GM19452 (cell line): ENCODE data around the gene AATF.
A peak's percentile ranks its signal among the peaks of the same experiment; 100 is the strongest.

ENCODE experiments used
- ATAC-seq: cut with Tn5 transposase; IDR thresholded peaks from one replicate; pipeline ENCODE4 v1.9.1; 2021; ENCODE audit not compliant: unreplicated experiment

The AATF gene

DNA sequence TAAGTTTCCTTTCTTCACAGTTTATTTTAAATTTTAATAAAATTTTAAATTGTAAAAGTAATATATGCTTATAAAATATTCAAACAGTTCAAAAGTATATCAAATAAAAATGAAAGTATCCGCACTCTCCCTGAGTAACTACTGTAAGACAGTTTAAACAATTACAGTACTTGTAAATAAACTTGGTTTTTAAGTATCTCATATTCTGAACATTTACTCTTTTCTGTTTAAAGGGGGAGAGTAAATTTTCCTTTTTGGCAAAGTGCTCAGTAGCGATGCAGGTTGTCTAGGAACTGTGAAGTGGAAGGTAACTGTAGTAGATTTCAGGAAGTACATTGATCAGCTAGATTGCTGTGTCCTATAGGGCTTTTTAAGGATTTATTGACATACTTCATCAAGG, 28.8 kb downstream of the AATF start:
- no peak for ATAC-seq

DNA sequence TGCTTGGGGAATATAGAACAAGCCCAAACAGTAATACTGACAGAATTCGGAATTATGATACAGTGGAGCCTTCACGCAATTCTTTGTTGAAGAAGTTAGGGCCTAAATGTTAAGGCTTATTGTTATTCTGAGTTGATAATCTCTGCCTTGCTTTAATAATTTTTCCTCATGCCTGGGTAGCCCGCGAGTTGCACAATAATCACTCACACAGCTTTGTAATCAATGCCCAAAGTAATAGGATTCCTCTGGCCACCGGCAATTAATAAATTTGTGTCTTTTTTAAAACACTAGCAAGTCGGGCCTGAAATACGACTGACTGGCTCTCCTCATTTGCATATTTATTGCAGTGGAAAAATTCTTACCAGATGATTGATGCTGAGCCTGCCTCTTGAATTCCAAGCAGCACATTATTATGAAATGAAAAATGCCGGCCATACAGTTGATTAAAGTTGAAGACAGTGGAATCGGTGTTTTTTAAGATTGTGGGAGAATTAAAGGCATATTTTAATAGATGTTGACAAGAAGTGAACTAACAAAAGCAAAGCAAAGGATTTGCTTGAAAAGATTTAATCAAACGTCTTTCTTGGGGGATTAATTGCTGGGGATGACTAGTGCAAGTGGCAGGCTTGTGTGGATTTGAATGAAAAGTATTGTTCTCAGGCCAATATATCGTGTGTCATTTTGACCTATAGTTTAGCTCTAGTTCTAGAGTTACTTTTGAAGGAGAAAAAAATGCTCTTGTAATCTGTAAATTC, 30.2 kb downstream of the AATF start:
- ATAC-seq: no peak

DNA sequence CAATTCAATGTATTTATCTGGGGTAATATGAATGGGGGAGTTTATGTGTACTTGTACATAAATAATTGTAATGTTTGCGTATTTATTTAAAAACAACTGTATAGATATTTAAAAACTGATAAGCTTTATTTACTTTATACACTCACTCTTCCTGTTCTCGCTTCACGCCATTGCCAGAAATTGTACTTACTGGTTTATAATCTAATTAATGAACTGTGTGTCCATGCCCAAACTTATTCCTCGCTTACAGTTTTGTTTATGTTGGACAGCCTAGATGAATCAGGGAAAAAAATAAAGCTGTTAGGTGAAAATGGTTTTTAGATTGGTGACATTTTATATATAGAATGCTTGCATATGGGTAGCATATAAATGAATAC, 30.8 kb downstream of the AATF start:
- ATAC-seq: no peak

DNA sequence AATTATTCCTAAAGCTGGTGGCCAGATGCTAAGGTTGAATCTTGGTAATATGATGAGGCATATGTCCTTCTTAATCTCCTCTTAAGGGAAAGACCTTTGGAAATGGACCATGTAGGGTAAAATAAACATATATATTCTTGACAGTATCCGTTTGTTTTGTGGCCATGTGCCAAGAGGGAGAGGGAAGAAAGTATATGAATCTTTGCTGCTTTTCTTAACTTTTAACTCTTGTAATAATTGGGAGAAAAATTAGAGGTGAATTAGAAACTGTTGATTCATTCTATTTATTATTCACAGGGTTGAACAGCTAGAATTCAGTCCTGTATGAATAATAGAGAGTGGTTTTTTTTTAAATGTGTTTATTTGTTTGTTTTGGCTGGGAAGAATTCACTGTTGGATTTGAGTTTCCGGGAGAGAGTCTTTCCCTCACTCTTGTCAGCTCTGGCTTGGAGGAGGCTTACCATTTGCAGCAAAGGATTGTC, 31.6 kb downstream of the AATF start:
- ATAC-seq: no peak

DNA sequence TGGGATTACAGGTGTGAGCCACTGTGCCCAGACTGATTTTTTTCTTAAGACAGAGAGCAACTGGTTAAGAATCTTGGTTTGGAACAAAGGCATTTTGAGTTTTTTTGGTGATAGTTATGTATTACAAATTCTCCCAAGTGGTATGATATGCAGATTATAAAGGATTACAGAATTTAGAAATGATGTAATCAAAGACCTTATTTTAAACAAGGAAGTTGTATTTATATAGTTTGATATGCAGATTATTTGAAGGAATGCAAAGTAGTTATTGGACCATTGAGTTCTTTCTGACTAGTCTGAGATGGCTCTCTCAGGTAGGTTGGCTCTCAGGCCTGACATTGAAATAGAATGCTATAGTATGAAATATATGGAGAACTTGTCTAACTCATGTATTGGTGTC, 34.9 kb downstream of the AATF start:
- ATAC-seq: no peak

DNA sequence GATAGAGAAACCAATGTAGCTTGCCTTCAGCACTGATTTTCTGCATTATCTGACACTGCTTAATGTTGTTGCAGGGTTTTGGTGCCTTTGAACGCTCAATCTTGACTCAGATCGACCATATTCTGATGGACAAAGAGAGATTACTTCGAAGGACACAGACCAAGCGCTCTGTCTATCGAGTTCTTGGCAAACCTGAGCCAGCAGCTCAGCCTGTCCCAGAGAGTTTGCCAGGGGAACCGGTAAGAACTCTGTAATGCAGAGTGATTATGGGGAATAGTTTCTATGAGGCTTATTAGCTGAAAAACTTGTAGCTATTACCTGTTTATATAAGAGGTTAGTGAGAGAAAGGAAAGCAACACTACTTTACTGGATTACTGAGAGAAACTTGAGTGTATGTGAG, 40.4 kb downstream of the AATF start:
- ATAC-seq: no peak

DNA sequence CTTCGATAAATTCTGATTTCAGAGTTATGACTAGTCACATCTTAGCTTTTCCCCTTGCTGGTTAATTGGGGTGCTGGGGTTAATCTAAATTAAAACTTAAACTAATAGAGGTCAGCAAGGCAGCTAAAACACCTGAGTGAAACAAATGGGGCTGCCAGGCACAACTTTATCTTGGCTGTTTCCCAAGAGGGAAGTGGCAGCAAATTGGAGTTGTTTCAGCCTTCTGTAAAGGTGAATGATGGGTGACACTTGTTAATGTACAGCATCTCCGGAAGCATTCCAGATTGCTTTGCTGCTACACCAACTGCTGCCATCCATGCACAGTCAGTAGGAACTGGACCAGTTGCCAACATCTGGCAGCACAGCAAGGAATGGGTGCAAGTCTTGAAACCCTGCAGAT, 43.9 kb downstream of the AATF start:
- no peak for ATAC-seq

DNA sequence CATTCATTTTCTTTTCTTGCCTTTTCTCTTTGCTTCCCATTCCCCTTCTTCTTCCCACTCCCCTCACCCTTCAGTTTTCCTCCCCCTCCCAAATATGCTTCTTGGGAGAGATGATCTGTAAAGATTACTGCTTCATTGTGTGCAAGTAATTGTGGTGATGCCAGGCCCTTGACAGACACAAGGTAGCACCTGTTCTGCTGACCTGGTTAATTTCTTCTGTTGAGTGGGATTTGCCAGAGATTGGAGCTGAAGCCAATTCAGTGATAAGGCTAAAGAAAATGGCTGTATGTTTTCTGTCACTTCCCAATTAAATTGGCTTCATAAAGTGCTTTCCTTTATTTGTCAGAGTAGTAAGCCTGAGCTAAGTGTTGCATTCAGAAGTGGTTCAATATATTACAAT, 44.5 kb downstream of the AATF start:
- no peak for ATAC-seq

DNA sequence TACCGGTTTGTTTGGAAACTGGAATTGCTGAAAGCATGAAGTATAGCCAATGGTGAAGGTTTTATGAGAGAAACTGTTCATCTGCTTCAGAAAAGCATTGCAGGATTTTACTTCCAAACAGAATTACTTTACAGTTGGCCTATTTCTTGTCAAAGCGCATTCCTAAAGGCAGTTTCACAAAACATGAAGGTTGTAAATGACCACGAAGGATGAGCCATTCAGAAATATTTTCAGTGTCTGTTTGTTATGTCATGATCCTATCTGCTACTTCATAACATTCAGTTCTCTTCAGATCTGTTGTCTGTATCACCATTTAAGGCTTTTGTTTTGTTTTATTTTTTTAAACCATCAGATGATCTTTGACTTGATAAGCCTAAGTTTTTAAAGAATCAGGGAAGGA, 45.7 kb downstream of the AATF start:
- no peak for ATAC-seq

DNA sequence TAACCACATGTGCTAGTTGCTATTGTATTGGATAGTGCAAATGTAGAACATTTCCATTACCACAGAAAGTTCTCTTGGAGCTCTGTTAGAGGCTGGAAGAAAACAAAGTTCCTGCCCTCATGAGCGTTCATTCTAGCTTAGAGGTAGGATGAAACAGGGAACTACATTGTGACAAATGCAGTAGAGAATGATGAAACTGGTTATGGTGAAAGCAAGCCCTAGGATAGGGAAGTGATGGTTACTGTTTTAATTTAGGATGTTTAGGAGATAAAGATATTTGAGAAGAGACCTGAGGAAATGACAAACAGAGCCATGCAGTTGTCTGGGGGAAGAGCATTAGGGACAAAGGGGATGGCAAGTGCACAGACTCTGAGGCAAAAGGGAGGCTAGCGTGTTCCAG, 50.7 kb downstream of the AATF start:
- no peak for ATAC-seq

DNA sequence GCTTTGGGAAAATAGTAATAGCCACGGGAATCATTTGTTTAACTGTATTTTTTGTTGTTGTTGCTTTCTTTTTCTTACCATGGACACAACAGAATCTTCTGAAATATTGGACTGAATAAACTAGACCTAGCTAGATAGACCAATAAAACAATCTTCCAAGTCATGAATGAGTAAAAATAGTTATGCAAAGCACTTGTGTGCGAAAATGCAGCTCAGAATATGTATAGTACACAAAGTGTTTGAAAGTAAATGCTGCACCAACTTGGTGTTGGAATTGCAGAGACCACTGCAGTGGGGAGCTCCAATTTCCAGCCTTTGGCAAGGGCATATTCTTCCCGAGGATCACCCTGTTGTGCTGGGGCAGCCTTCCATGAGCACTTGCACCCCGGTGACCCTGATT, 68.0 kb downstream of the AATF start:
- ATAC-seq: no peak

DNA sequence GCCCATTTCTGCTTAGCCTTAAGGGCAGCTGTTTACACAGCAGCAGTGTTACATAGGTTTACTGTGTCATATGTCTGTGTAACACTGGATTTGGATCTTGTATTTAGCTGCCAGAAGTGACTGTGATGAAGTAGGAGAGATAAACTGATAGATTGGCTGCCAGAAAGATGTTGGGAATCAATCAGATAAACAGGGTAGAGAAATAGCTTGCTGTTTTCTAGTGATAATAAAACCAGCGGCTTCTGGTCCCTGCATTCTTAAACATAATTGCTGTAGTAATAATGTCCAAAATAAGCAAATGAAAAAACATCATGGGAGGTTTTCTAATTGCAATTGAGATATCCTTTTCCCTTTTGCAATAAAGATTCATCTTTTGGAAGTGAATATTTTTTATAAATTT, 68.7 kb downstream of the AATF start:
- ATAC-seq: no peak

DNA sequence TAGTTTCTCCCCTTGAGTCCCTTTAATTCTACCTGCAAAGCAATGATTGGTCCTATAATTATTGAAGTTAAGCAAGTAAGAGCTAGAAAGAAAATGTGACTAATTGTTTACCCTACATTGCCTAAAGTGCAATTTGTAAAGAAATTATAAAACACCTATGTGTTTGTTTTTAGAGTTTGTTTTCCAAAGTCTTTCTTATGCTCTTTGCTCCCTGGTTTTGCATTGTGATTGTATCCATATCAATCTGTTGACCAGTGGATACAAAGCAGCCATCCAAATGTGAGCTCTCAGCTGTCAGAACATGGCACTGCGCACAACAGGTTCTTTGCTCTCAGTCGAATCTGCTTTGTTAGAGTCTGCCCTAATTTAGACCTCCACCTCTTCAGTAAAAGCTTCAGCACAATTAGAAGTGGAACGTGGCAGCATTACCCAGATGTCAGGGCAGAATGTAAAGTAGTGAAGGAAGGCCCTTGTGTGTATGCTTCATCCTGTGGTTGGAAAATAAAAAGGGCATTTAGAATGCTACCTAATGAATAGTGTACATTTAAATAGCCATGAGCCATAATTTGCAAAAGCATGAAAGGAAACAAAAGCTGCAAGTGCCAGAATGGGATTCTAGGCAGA, 70.5 kb downstream of the AATF start:
- no peak for ATAC-seq

DNA sequence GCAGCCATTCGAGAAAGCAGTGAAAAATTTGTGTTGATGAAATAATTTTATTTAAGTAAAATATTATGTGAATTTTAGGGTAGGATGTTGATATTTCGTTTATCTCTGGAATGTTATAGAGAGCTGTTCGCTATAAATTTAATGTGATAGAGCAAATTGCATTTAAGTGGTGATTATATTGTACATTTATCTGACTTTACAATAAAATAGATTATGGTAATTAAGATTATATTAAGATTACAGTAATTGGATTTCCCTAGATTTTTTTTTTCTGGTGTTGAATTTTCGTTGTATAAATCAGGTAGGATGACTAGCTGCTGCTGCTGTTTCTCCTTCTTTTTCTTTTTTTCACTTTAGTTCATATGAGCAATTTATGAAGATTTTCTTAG, 71.0 kb downstream of the AATF start:
- ATAC-seq: no peak

DNA sequence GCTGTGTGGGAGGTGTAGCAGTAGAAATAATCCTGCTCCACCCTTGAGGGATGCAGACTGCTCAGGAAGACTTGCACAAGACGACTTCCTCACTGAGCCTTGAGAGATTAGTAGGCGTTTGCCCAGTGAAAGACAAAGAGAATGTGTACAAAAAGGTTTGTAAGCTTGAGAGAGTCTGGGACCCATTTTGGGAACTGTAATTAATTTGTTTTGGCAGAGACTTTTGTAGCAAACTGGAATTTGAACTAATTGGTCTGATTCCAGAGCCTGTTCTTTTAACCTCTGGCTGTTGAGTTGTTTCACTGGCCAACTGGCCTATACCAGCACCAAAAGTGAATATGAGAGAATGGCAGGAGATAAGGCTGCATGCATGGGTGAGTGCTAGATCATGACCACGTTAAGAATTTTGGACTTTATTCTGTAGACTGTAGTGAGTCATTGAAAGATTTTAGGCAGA, 75.5 kb downstream of the AATF start:
- no peak for ATAC-seq

DNA sequence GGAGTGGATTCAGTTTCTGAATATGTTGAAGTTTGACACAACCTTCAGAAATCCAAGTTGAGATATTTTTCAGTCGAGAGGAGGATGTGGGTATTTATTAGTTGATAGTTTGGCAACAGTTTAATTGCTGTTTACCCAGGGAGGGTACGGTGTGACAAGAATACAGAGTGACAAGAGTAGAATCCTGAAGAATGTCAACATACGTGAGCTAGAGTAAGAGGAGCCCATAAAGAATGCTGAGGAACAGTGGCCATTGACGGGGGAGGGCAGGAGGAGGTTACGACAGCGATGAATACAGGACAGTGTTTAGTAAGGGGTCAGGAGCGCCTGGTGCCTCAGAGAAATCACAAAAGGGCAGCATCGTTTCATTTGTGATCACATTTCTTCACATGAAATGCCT, 76.5 kb downstream of the AATF start:
- ATAC-seq: no peak

DNA sequence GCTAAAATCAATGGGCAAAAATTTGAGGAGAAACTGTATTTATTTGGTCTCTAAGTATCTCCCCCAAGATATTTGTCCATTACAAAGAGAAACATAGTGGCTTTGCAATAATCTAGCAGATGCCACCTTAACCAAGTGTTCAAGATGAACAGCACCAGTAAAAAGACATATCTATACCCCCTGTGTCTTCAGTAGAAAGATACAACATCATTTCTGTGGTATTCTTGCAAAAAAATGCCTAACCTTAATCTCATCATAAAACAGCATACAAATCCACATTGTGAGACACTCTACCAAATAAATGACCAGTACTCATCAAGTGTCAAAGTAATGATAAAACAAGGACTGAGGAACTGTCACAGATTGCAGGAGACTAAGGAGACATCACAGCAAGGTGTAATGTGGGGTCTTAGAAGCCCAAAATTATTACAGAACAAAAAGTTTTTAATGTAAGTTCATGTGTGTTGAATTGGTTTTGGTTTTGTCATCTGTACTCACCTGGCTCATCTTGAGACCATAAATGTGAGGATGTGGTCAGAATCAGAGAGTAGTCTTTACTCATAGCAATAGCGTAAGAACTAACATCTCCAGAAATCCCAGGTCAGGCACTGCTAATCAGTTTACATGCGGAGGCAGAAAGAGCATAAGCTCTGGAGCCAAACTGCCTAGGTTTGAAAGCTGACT, 77.2 kb downstream of the AATF start:
- peak; percentile 67 for ATAC-seq

DNA sequence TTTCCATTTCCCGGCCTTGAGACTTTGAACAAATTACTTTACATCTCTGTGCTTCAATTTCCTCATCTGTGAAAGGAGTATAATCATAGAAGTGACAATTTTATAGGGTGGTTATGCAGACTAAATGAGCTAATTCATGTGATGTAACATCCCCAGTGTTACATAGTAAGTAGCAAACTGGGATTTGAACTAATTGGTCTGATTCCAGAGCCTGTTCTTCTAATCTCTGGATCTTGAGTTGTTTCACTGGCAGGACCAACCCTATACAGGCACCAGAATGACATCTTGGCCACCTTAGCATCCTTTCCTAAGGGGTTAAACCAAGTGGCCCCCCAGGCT, 77.7 kb downstream of the AATF start:
- ATAC-seq: no peak

DNA sequence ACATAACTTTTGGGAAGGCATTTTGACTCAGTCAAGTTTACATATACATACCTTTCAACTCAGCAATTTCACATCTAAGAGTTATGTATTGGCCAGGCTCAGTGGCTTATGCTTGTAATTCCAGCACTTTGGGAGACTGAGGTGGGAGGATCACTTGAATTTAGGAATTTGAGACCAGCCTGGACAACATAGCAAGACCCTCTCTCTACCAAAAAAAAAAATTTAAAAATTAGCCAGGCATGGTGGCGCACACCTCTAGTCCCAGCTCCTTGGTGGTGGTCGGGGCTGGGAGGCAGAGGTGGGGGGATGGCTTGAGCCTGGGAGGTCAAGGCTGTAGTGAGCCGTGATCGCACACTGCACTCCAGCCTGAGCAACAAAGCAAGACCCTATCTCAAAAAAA, 79.3 kb downstream of the AATF start:
- no peak for ATAC-seq

DNA sequence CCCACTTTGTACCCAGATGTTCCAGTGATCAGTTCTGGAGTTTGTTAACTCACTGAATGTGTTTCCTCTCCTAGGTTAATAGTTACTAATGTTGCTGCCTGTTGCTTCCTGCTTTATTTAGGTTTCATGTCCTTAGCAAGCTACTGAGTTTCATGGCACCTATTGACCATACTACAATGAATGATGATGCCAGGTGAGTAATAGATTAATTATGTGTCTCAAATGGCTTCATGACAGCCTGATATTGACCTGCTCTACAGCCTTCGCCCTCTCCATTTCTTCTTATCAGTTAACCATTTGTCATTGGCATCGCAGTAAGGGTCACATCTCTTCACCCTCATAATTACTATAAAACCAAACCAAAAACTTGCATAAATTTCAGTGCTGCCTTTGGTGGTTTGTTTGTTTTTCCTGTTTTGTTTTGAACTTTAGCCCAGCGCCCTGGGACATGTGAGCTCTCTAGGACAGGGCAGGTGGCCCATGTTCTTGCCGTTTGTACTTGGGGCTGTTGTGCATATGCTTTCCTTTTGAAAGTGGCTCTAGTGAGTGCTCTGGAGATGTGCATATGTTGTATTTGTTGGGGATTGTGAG, 82.8 kb downstream of the AATF start:
- ATAC-seq: no peak

DNA sequence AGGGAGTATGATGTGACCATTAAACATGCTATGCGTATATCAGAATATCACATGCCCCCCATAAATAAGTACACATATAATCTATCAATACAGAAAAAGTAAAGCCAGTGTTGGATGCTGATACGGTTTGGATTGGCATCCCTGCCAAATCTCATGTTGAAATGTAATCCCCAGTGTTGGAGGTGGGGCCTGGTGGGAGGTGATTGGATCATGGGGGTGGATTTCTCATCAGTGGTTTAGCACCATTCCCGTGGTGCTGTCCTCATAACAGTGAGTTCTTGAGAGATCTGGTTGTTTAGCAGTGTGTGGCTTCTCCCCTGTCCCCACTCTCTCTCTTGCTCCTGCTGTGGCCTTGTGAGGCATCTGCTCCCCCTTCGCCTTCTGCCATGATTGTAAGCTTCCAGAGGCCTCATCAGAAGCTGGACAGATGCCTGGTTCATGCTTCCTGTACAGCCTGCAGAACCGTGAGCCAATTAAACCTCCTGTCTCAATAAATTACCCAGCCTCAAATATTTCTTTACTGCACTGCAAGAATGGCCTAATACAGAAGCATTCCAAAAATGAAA, 88.9 kb downstream of the AATF start:
- no peak for ATAC-seq

DNA sequence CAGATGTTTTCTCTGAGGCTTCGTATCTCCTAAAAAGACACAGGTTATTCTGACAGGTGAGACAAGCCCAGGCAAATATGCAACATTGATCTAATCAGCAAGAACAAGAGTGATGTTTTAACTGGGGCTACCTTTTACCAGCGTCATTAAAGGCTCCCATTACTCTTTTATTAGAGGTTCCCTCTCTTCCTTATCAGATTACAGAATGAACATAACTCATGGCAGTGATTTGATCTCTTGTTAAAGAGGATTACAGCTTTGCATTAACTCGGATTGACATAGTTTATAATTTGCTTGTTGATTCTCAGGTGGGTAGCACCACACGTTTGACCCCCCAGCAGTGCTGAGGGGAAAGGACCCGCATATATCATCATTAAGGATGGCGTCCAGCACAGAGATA, 90.5 kb downstream of the AATF start:
- no peak for ATAC-seq
